Measurements from ENCODE around the gene CEACAM16.

DNA sequence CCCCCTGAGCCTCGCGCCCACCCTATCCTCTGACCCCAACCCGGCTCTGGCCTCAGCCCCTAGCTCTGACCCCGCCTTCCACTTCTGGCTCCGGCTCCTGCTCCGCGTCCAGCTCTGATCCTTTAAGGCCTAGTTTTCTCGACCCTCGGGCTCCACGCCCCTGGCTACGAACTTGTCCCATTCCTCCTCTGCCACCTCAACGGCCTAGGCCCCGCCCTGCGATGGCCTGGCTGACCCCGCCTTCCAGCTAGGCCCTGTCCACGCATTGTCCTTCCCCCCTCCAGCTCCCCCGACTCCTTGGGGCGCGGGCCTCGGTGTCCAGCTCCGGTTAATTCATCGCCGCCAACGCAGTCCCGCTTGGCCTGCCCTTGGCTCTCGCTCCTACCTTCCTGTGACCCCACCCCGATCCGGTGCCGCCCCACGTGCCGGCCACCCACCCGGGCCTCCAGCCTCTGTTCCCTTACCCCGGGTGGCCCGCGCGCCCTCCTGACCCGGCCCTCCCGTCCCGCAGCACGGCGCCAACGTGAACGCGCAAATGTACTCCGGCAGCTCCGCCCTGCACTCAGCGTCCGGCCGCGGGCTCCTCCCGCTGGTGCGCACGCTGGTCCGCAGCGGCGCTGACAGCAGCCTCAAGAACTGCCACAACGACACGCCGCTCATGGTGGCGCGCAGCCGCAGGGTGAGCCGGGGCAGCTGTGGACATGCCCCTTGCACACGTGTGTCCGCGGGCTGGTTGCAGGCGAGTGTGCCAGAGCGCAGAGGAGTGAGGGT, 59.0 kb downstream of the CEACAM16 start:
- TF ChIP-seq, protein P1, sequence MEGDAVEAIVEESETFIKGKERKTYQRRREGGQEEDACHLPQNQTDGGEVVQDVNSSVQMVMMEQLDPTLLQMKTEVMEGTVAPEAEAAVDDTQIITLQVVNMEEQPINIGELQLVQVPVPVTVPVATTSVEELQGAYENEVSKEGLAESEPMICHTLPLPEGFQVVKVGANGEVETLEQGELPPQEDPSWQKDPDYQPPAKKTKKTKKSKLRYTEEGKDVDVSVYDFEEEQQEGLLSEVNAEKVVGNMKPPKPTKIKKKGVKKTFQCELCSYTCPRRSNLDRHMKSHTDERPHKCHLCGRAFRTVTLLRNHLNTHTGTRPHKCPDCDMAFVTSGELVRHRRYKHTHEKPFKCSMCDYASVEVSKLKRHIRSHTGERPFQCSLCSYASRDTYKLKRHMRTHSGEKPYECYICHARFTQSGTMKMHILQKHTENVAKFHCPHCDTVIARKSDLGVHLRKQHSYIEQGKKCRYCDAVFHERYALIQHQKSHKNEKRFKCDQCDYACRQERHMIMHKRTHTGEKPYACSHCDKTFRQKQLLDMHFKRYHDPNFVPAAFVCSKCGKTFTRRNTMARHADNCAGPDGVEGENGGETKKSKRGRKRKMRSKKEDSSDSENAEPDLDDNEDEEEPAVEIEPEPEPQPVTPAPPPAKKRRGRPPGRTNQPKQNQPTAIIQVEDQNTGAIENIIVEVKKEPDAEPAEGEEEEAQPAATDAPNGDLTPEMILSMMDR (tag by site-specific recombination; IDR thresholded peaks at IDR 0.05), result no peak
- TF ChIP-seq ZNF629 (tag by site-specific recombination; IDR thresholded peaks at IDR 0.05), result no peak
- no peak for TF ChIP-seq HOXA7 (CRISPR knock-in tag; IDR thresholded peaks at IDR 0.05; ENCODE audit: borderline replicate concordance)
- no peak for TF ChIP-seq ZNF274 (IDR thresholded peaks at IDR 0.05; ENCODE audit: low read length)
- no peak for TF ChIP-seq ZNF274 (tag by site-specific recombination; IDR thresholded peaks at IDR 0.05; ENCODE audit: borderline replicate concordance)
- no peak for TF ChIP-seq ZNF747 (tag by site-specific recombination; IDR thresholded peaks at IDR 0.05)
- no peak for TF ChIP-seq ZFP37 (tag by site-specific recombination; IDR thresholded peaks at IDR 0.05)
- TF ChIP-seq ZNF19 (tag by site-specific recombination; IDR thresholded peaks at IDR 0.05; ENCODE audit: low read depth), result no peak
- no peak for TF ChIP-seq ZNF157 (tag by site-specific recombination; IDR thresholded peaks at IDR 0.05)
- no peak for TF ChIP-seq ZNF24 (tag by site-specific recombination; IDR thresholded peaks at IDR 0.05)
- TF ChIP-seq, protein P2, sequence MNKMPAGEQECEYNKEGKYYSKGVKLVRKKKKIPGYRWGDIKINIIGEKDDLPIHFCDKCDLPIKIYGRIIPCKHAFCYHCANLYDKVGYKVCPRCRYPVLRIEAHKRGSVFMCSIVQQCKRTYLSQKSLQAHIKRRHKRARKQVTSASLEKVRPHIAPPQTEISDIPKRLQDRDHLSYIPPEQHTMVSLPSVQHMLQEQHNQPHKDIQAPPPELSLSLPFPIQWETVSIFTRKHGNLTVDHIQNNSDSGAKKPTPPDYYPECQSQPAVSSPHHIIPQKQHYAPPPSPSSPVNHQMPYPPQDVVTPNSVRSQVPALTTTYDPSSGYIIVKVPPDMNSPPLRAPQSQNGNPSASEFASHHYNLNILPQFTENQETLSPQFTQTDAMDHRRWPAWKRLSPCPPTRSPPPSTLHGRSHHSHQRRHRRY (tag by site-specific recombination; IDR thresholded peaks at IDR 0.05), result no peak
- TF ChIP-seq ZNF341 (tag by site-specific recombination; IDR thresholded peaks at IDR 0.05; ENCODE audit: low read depth), result no peak
- no peak for TF ChIP-seq ZNF660 (tag by site-specific recombination; IDR thresholded peaks at IDR 0.05)
- no peak for TF ChIP-seq ZNF121 (tag by site-specific recombination; IDR thresholded peaks at IDR 0.05)
- no peak for TF ChIP-seq ZNF239 (tag by site-specific recombination; IDR thresholded peaks at IDR 0.05)
